WERI-Rb-1 (cell line): Measurements from ENCODE around the gene MEF2A.

Experiments
- DNase-seq: peaks from one replicate; pipeline ENCODE4 v3.0.0-alpha.2; 2020
- H3K27ac ChIP-seq: fragments of 250-450 bp; sonication (Bioruptor Pico); 2 replicates; pipeline ENCODE4 v1.5.1; 2020; ENCODE audit warnings: mild to moderate bottlenecking, moderate library complexity
- H3K27me3 ChIP-seq: fragments of 250-450 bp; sonication (Bioruptor Pico); 2 replicates; pipeline ENCODE4 v1.5.1; 2021; ENCODE audit warnings: mild to moderate bottlenecking, low read depth, moderate library complexity; ENCODE audit not compliant: insufficient read depth, severe bottlenecking
- H3K36me3 ChIP-seq: fragments of 250-450 bp; sonication (Bioruptor Pico); 2 replicates; pipeline ENCODE4 v1.5.1; 2020; ENCODE audit warnings: mild to moderate bottlenecking, moderate library complexity
- H3K4me3 ChIP-seq: 2 replicates; pipeline ENCODE4 v1.5.1; 2011; ENCODE audit warnings: low read depth, mild to moderate bottlenecking, control low read depth, low read length
- H3K9me3 ChIP-seq: fragments of 250-450 bp; sonication (Bioruptor Pico); 2 replicates; pipeline ENCODE4 v1.5.1; 2021; ENCODE audit warnings: mild to moderate bottlenecking, moderate library complexity; ENCODE audit not compliant: severe bottlenecking
- TF ChIP-seq, protein P1 (sequence below): IDR thresholded peaks from 2 replicates; pipeline ENCODE4 v1.5.1; 2011; ENCODE audit warnings: low read depth, mild to moderate bottlenecking, control low read depth, inconsistent platforms, low read length

Gene MEF2A

DNA sequence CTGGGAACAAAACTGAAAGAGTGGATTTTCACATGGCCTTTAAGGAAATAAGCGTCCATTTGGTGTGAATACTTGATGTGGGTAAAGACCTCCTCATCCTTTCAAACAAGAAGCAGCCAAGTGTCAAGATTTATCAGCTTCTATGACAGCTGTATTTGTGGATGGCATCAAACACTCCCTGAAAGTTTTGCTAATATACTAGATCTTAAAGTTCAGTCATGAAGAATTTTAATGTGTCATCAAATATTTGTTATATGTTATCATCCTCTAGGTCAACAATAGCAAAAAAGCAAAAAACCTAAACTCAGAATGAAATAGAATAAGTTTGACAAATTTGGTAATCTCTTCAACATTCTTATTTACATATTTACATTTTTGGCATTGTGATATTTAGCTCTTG, 196.5 kb downstream of the MEF2A start:
- no peaks in the 10 kb centered on the region for H3K36me3 ChIP-seq
- no peak overlapping the region for H3K27ac ChIP-seq
- TF ChIP-seq, protein P1, sequence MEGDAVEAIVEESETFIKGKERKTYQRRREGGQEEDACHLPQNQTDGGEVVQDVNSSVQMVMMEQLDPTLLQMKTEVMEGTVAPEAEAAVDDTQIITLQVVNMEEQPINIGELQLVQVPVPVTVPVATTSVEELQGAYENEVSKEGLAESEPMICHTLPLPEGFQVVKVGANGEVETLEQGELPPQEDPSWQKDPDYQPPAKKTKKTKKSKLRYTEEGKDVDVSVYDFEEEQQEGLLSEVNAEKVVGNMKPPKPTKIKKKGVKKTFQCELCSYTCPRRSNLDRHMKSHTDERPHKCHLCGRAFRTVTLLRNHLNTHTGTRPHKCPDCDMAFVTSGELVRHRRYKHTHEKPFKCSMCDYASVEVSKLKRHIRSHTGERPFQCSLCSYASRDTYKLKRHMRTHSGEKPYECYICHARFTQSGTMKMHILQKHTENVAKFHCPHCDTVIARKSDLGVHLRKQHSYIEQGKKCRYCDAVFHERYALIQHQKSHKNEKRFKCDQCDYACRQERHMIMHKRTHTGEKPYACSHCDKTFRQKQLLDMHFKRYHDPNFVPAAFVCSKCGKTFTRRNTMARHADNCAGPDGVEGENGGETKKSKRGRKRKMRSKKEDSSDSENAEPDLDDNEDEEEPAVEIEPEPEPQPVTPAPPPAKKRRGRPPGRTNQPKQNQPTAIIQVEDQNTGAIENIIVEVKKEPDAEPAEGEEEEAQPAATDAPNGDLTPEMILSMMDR: no peak
- H3K4me3 ChIP-seq: no peak overlapping the region
- no peaks in the 10 kb centered on the region for H3K9me3 ChIP-seq
- no peaks in the 10 kb centered on the region for H3K27me3 ChIP-seq
- no peak for DNase-seq

DNA sequence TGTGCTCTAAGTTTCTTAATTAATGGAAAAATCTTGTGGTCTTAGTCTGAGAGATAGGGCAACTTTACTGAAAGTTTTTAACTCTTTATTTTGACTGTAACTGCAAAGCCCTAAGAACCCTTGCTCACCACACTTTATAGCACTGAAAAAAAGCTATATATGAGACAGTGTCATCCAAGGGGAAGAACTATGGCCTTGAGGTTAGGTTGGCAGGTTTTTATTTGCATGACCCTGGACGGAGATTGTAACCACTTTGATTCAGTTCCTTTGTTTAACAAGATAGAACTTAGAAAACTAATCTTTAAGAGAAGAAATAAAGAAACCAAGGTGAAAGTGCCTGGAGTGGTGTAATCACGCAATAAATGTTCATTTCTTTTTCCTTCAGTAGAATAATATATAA, 198.0 kb downstream of the MEF2A start:
- TF ChIP-seq, protein P1: no peak
- Histone ChIP-seq H3K9me3 (no peaks in the 10 kb centered on the region), H3K4me3 (no peak overlapping the region), H3K36me3 (no peaks in the 10 kb centered on the region), H3K27me3 (no peaks in the 10 kb centered on the region), H3K27ac (no peak overlapping the region)
- no peak for DNase-seq

DNA sequence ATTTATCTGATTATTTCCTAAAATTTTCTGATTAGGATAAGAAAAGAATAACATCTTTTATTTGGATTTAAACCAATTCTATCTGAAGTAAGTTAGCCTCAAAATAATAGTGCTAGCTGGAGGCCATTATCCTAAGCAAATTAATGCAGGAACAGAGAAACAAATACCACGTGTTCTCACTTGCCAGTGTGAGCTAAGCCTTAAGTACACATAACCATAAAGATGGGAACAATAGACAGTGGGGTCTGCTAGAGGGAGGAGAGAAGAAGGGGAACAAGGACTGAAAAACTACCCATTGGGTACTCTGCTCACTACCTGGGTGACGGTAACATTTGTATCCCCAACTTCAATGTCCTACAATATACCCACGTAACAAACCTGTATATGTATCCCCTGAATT, 198.7 kb downstream of the MEF2A start:
- Histone ChIP-seq H3K27me3 (no peaks in the 10 kb centered on the region), H3K36me3 (no peaks in the 10 kb centered on the region), H3K9me3 (no peaks in the 10 kb centered on the region), H3K4me3 (no peak overlapping the region), H3K27ac (no peak overlapping the region)
- no peak for DNase-seq
- TF ChIP-seq, protein P1: no peak
